B cell (primary cell): ENCODE measurements around the gene CBARP. TPM values are rescaled to one million over a fixed set of nuclear protein-coding genes. Genes with fewer than 3 reads are reported as not detected.

Experiments used
- ATAC-seq: fragments of 200-7000 bp; cut with Tn5 transposase; one replicate; pipeline ENCODE4 v1.10.0; 2021; ENCODE audit warnings: low read depth, mild to moderate bottlenecking, moderate number of reproducible peaks, moderate library complexity
- CTCF ChIA-PET: fragments of 350-600 bp; sonication (Branson Sonifier 250); formaldehyde crosslinking; loops from one replicate; lab custom pipeline; 2021; ENCODE audit warnings: antibody characterized with exemption, inconsistent platforms; lab: Charles Lee
- POLR2A ChIA-PET: fragments of 350-600 bp; sonication (Branson Sonifier 250); formaldehyde crosslinking; loops from one replicate; lab custom pipeline; 2021; ENCODE audit warnings: antibody characterized with exemption; lab: Charles Lee
- DNase-seq: peaks from one replicate; pipeline ENCODE4 v3.0.0; 2013
- H2AFZ ChIP-seq: 2 replicates; pipeline ENCODE4 v1.6.1; 2012; ENCODE audit warnings: mild to moderate bottlenecking, low read depth, low read length; ENCODE audit not compliant: insufficient read depth, poor library complexity, severe bottlenecking
- H3K27ac ChIP-seq, 2 donors: 1 replicate in 1 of 2; 2 replicates in 1 of 2; pipeline ENCODE4 v1.5.1; 2012 to 2013; ENCODE audit warnings: low read length in 2 of 2, mild to moderate bottlenecking in 2 of 2, moderate library complexity in 1 of 2
- H3K27me3 ChIP-seq, 4 experiments: fragments of 200-600 bp in 1 of 4; sonication (generic) in 1 of 4; replicated peaks in 1 of 4; 1 replicate in 2 of 4; 2 replicates in 2 of 4; pipeline versions ENCODE4 v1.6.1 to v1.7.0; 2013 to 2016; ENCODE audit warnings: low read length in 3 of 4, mild to moderate bottlenecking in 2 of 4, mixed read lengths in 1 of 4, moderate library complexity in 1 of 4; ENCODE audit not compliant: insufficient read depth in 4 of 4, control insufficient read depth in 3 of 4; ENCODE audit errors: control extremely low read depth in 1 of 4
- H3K36me3 ChIP-seq, 2 experiments: replicated peaks in 1 of 2; 1 replicate in 1 of 2; 2 replicates in 1 of 2; pipeline versions ENCODE4 v1.6.1 to v1.7.1; 2013; ENCODE audit warnings: low read length in 1 of 2; ENCODE audit not compliant: insufficient read depth in 2 of 2, control insufficient read depth in 1 of 2; ENCODE audit errors: control extremely low read depth in 1 of 2, extremely low read depth in 1 of 2
- H3K4me1 ChIP-seq, 2 donors: fragments of 200-600 bp in 1 of 2; sonication (generic) in 1 of 2; 1 replicate in 1 of 2; 2 replicates in 1 of 2; pipeline versions ENCODE4 v1.5.1 to v1.6.1; 2013 to 2017; ENCODE audit warnings: low read length in 2 of 2; ENCODE audit not compliant: control insufficient read depth in 2 of 2, insufficient read depth in 2 of 2
- H3K4me2 ChIP-seq: replicated peaks from 2 replicates; pipeline ENCODE3; 2012; ENCODE audit warnings: mild to moderate bottlenecking, low read depth, low read length; ENCODE audit not compliant: poor library complexity, severe bottlenecking
- H3K4me3 ChIP-seq, 5 experiments: fragments of 200-600 bp in 1 of 5; sonication (generic) in 1 of 5; 1 replicate in 3 of 5; 2 replicates in 2 of 5; pipeline versions ENCODE4 v1.5.1 to v1.7.0; 2011 to 2016; ENCODE audit warnings: low read length in 4 of 5, mild to moderate bottlenecking in 4 of 5, low read depth in 2 of 5, control low read depth in 1 of 5, moderate library complexity in 1 of 5; ENCODE audit not compliant: insufficient read depth in 1 of 5; ENCODE audit errors: control extremely low read depth in 1 of 5, extremely low read depth in 1 of 5
- H3K79me2 ChIP-seq: fragments of 200-600 bp; sonication (generic); one replicate; pipeline ENCODE4 v1.6.0; 2016; ENCODE audit warnings: low read length; ENCODE audit not compliant: control insufficient read depth, insufficient read depth
- H3K9ac ChIP-seq: fragments of 200-600 bp; sonication (generic); 2 replicates; pipeline ENCODE4 v1.6.1; 2017; ENCODE audit warnings: mild to moderate bottlenecking, low read length, moderate library complexity
- H3K9me3 ChIP-seq, 3 donors: one replicate each; pipeline versions ENCODE4 v1.6.1 to v1.7.1; 2013; ENCODE audit warnings: low read length in 2 of 3; ENCODE audit not compliant: control insufficient read depth in 2 of 3, insufficient read depth in 1 of 3; ENCODE audit errors: control extremely low read depth in 1 of 3
- H4K20me1 ChIP-seq: 2 replicates; pipeline ENCODE4 v1.6.0; 2012; ENCODE audit warnings: mild to moderate bottlenecking, low read length; ENCODE audit not compliant: insufficient read depth, control insufficient read depth, poor library complexity, severe bottlenecking
- H3K27ac Mint-ChIP-seq: one replicate; pipeline ENCODE4 v1.8.0; 2021; ENCODE audit warnings: mixed read lengths
- H3K27me3 Mint-ChIP-seq: one replicate; pipeline ENCODE4 v1.8.0; 2021; ENCODE audit warnings: mixed read lengths
- H3K4me1 Mint-ChIP-seq: one replicate; pipeline ENCODE4 v1.8.0; 2021; ENCODE audit warnings: mixed read lengths
- H3K4me3 Mint-ChIP-seq: one replicate; pipeline ENCODE4 v1.8.0; 2021; ENCODE audit warnings: mixed read lengths
- H3K9me3 Mint-ChIP-seq: one replicate; pipeline ENCODE4 v1.8.0; 2022; ENCODE audit warnings: mixed read lengths; ENCODE audit not compliant: insufficient read depth
- EZH2 ChIP-seq: IDR thresholded peaks from 2 replicates; pipeline ENCODE4 v1.6.1; 2012; ENCODE audit warnings: borderline replicate concordance, low read depth, mild to moderate bottlenecking, moderate library complexity, low read length; ENCODE audit not compliant: insufficient read depth, poor library complexity, severe bottlenecking
- WGBS: methylation state at CpG from one replicate; pipeline ENCODE4 v1.1.5; 2013; ENCODE audit warnings: missing lambda C conversion rate; ENCODE audit not compliant: insufficient coverage; 5-methylcytosine and 5-hydroxymethylcytosine counted together
- intact Hi-C: fragments of 100-400 bp; cut with micrococcal nuclease; formaldehyde crosslinking; loops from one replicate; pipeline ENCODE4 v1.10.0; 2022
- polyA plus RNA-seq: library from polyadenylated mRNA; depleted of rRNA; stranded (reverse); fragments of >200 nt; gene quantifications from 2 replicates; pipeline ENCODE4 v1.2.3, GENCODE V29; 2012
- total RNA-seq, 2 donors: library from RNA; stranded (reverse); fragments of 120-200 nt in 1 of 2; gene quantifications; 1 replicate in 1 of 2; 2 replicates in 1 of 2; pipeline versions ENCODE4 v1.2.3 to v1.2.4, GENCODE V29; 2013 to 2022
- TF ChIP-seq, protein P1 (sequence below): fragments of 200-600 bp; IDR thresholded peaks from one replicate; pipeline ENCODE4 v1.8.0; 2022; ENCODE audit warnings: antibody characterized with exemption, mild to moderate bottlenecking

The CBARP gene
- total and polyA plus RNA-seq, 2 donors (not counting 1 experiment from before 2014, with no cell fraction given) = not detected

DNA sequence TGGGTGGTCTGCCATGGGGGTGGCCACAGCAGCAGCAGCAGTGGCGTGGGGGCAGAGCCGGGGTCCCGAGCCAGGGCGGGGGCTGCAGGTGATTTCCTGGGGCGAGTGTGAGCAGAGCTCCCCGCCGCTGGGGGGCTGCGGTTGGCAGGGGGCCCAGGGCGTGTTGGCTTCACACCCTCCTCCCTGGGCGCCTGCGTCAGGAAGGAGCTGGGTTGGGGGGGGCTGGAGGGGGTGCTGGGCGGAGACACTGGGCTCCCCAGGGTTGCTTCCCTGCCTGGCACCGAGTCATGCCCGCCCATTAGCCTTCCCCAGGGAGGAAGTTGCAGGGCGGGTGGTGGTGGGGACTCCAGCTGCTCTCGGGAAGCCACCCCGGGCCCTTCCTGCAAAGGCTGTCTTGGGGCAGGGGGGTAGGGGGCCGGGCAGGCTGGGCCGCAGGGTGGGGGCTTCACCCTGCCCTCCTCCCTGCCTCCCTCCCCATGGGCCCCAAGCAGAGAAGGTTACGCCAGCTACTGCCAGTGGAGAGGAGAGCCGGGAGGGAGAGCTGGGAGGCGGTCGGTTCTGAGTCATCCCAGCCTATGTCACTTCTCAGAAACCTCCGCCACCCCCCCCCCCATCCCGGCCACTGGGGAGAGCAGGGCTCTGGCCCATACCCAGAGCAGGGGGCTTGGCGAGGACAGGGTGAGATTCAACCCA lies 15.2 kb upstream of the CBARP start:
- Histone ChIP-seq H3K4me1 (peaks cover 39 to 67% of the 10 kb centered on the region in 2 donors), H3K27me3 (no peaks in the 10 kb centered on the region), H3K79me2 (peaks cover 70% of the 10 kb centered on the region), H3K27ac (peak overlapping the region; percentile 89 to 94), H3K4me3 (peak overlapping the region in 4 of 5 experiments; percentile 72 to 92 (median 88)), H3K9me3 (no peaks in the 10 kb centered on the region), H2AFZ (no peak overlapping the region), H3K4me2 (peak overlapping the region; percentile 98), H3K9ac (peak overlapping the region; percentile 86), H3K36me3 (peaks cover 0 to 47% of the 10 kb centered on the region in 2 experiments), H4K20me1 (peaks cover 64% of the 10 kb centered on the region)
- ChIA-PET POLR2A (interaction anchor here (0.6 to 10.7 kb wide), 12 partner anchors 9 to 804 kb away, joined by 3 to 305 read pairs (median 4); partner anchors contain the start of genes CIRBP, FAM174C and TCF3), CTCF (interaction anchor here (0.7 to 5.8 kb wide), 5 partner anchors 9 to 53 kb away, joined by 3 to 113 read pairs (median 8); partner anchors contain the start of gene CIRBP)
- DNase-seq (peak; percentile 91), ATAC-seq (peak; percentile 44)
- Mint-ChIP-seq H3K27ac (peak overlapping the region; percentile 92), H3K27me3 (no peaks in the 10 kb centered on the region), H3K4me1 (peaks cover 44% of the 10 kb centered on the region), H3K9me3 (no peaks in the 10 kb centered on the region), H3K4me3 (peak overlapping the region; percentile 79)
- intact Hi-C loops = no loop called here
- TF ChIP-seq, protein P1, sequence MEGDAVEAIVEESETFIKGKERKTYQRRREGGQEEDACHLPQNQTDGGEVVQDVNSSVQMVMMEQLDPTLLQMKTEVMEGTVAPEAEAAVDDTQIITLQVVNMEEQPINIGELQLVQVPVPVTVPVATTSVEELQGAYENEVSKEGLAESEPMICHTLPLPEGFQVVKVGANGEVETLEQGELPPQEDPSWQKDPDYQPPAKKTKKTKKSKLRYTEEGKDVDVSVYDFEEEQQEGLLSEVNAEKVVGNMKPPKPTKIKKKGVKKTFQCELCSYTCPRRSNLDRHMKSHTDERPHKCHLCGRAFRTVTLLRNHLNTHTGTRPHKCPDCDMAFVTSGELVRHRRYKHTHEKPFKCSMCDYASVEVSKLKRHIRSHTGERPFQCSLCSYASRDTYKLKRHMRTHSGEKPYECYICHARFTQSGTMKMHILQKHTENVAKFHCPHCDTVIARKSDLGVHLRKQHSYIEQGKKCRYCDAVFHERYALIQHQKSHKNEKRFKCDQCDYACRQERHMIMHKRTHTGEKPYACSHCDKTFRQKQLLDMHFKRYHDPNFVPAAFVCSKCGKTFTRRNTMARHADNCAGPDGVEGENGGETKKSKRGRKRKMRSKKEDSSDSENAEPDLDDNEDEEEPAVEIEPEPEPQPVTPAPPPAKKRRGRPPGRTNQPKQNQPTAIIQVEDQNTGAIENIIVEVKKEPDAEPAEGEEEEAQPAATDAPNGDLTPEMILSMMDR = no peak
- no peak for TF ChIP-seq EZH2
- WGBS = 0% methylated on average over 9 of the region's 26 CpGs
